ENCODE measurements around the gene TRIM67. TPM values are rescaled to one million over a fixed set of nuclear protein-coding genes. Genes with fewer than 3 reads are reported as not detected.

TRIM67 gene
- total RNA-seq, 1 experiment from 2014 or later, result not detected

DNA sequence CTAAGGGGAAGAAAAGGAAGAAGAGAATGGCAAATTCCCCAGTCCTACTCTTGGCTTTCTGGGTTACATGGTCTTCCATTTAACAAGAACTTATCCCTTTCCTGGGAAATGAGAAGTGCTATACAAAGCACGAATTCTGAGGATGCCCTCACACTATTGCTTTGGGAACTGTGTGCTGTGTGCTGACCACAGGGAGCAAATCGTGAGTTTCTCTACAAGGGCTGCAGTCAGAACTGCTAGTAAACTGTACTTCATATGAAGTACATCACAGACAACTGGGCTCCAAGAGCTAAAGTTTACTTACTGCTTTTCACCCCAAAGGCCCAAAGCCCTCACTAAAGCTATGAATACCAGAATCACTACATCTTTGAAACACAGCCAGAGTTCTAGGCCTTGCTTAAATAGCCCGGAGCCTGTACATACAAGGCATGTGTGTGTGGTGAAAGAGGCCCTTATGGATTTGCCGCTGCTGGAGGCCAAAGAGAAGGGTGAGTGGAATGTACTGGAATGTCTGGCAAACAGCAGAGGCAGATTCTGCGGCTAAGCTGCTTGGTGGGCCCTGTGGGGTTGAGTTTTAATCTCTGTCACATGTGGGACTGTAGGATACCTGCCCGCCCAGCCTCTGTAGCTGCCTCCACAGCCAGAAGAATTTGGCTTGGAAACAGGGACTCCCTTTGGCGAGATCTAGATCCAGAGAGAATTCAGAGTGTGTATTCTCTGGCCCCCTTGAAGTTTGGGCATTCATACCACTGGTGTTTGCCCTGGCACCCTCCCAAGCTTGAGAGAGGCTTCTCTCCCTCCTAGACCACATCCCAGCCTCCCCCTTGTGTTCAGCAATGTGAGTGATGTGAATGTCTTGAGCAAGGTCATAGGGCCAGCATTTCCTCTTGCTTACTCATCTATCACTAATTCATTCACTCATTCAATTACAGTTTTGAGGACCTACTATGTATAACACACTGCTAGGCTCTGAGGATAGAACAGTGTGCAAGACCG, 21.9 kb upstream of the TRIM67 start:
- Histone ChIP-seq H3K4me2 (no peak overlapping the region), H2AFZ (no peak overlapping the region), H3K4me1 (replicated peaks; ENCODE audit: insufficient read depth) (no peaks in the 10 kb centered on the region), H3K4me3 (no peak overlapping the region), H3K9me3 (ENCODE audit: insufficient read depth, low read depth) (no peaks in the 10 kb centered on the region), H3K27ac (no peak overlapping the region), H3K27me3 (ENCODE audit: insufficient read depth, low read depth) (peaks cover 26% of the 10 kb centered on the region), H4K20me1 (ENCODE audit: insufficient read depth) (no peaks in the 10 kb centered on the region), H3K79me2 (ENCODE audit: low read depth) (no peaks in the 10 kb centered on the region), H3K36me3 (ENCODE audit: low read depth) (no peaks in the 10 kb centered on the region), H3F3A (ENCODE audit: insufficient read depth, low read depth) (no peaks in the 10 kb centered on the region), H3K9me2 (ENCODE audit: insufficient read depth) (no peaks in the 10 kb centered on the region)
- TF ChIP-seq EZH2 (IDR thresholded peaks at IDR 0.05; ENCODE audit: low read depth), result no peak
- ChIA-PET CTCF (no interaction called here), POLR2A (ENCODE audit: unreplicated experiment) (no interaction called here)
- no TSS peak for BruUV-seq (replicated peaks)
- intact Hi-C loops (cut with micrococcal nuclease; ENCODE audit: unreplicated experiment), result no loop called here
- peak in 1 of 2 experiments; percentile 41 for DNase-seq

DNA sequence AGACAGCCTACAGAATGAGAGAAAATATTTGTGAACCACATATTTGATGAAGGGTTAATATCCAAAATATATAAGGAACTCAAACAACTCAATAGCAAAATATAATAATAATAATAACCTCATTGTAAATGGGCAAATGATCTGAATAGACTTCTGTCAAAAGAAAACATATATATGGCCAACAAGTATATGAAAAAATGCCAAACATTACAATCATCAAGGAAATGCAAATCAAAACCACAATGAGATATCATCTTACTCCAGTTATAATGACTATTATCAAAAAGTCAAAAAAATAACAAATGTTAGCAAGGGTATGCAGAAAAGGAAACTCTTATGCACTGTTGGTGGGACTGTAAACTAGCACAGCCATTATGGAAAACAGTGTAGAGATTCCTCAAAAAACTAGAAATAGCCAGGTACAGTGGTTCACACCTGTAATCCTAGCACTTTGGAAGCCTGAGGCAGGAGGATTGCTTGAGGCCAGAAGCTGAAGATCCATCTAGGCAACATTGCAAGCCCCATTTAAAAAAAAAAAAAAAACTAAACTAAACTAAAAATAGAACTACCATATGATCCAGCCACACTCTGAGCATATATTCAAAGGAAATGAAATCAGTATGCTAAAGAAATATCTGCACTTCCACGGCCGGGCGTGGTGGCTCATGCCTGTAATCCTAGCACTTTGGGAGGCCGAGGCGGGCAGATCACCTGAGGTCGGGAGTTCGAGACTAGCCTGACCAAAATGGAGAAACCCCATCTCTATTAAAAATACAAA, 17.3 kb upstream of the TRIM67 start:
- no peaks in the 10 kb centered on the region for H3K4me1 ChIP-seq (replicated peaks; ENCODE audit: insufficient read depth)
- ChIA-PET POLR2A (ENCODE audit: unreplicated experiment) (no interaction called here), CTCF (no interaction called here)
- H3K27me3 ChIP-seq (ENCODE audit: insufficient read depth, low read depth), result peaks cover 47% of the 10 kb centered on the region
- no peak for DNase-seq
- no peak overlapping the region for H2AFZ ChIP-seq
- H3K79me2 ChIP-seq (ENCODE audit: low read depth), result no peaks in the 10 kb centered on the region
- TF ChIP-seq, protein P1, sequence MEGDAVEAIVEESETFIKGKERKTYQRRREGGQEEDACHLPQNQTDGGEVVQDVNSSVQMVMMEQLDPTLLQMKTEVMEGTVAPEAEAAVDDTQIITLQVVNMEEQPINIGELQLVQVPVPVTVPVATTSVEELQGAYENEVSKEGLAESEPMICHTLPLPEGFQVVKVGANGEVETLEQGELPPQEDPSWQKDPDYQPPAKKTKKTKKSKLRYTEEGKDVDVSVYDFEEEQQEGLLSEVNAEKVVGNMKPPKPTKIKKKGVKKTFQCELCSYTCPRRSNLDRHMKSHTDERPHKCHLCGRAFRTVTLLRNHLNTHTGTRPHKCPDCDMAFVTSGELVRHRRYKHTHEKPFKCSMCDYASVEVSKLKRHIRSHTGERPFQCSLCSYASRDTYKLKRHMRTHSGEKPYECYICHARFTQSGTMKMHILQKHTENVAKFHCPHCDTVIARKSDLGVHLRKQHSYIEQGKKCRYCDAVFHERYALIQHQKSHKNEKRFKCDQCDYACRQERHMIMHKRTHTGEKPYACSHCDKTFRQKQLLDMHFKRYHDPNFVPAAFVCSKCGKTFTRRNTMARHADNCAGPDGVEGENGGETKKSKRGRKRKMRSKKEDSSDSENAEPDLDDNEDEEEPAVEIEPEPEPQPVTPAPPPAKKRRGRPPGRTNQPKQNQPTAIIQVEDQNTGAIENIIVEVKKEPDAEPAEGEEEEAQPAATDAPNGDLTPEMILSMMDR (conservative IDR thresholded peaks at IDR 0.05), result no peak
- TF ChIP-seq EZH2 (IDR thresholded peaks at IDR 0.05; ENCODE audit: low read depth), result no peak
- H3K9me3 ChIP-seq (ENCODE audit: insufficient read depth, low read depth), result no peaks in the 10 kb centered on the region
- H3F3A ChIP-seq (ENCODE audit: insufficient read depth, low read depth), result no peaks in the 10 kb centered on the region
- H3K9me2 ChIP-seq (ENCODE audit: insufficient read depth), result no peaks in the 10 kb centered on the region
- intact Hi-C loops (cut with micrococcal nuclease; ENCODE audit: unreplicated experiment), result no loop called here
- no peak overlapping the region for H3K27ac ChIP-seq
- H4K20me1 ChIP-seq (ENCODE audit: insufficient read depth), result no peaks in the 10 kb centered on the region
- H3K36me3 ChIP-seq (ENCODE audit: low read depth), result no peaks in the 10 kb centered on the region
- BruUV-seq (replicated peaks), result no TSS peak
- no peak overlapping the region for H3K4me2 ChIP-seq
- no peak overlapping the region for H3K4me3 ChIP-seq

DNA sequence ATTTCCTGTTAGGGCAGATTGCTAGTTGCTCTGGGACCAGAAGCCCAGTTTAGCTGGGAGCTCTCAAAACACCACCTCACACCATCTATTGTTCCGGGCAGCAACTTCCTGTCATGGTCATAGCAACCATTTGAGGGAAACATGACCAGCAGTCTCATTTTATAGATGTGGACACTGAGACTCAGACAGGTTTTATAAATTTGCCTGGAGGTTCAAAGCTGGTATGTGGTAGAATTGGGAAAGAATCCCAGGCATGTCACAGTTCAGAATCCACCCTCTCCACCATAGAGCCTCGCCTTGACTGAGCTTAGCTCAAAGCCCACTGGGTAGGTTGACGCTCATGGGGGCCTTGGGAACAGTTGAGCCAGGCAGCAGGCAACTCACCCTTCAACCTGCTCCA, 14.0 kb upstream of the TRIM67 start:
- ChIA-PET POLR2A (ENCODE audit: unreplicated experiment) (no interaction called here), CTCF (no interaction called here)
- Histone ChIP-seq H3K9me2 (ENCODE audit: insufficient read depth) (no peaks in the 10 kb centered on the region), H3K4me1 (replicated peaks; ENCODE audit: insufficient read depth) (no peaks in the 10 kb centered on the region), H3K4me3 (no peak overlapping the region), H2AFZ (no peak overlapping the region), H3K27ac (no peak overlapping the region), H3K4me2 (no peak overlapping the region), H3K9me3 (ENCODE audit: insufficient read depth, low read depth) (no peaks in the 10 kb centered on the region), H3K79me2 (ENCODE audit: low read depth) (no peaks in the 10 kb centered on the region), H3K27me3 (ENCODE audit: insufficient read depth, low read depth) (peaks cover 39% of the 10 kb centered on the region), H3F3A (ENCODE audit: insufficient read depth, low read depth) (no peaks in the 10 kb centered on the region), H4K20me1 (ENCODE audit: insufficient read depth) (no peaks in the 10 kb centered on the region), H3K36me3 (ENCODE audit: low read depth) (no peaks in the 10 kb centered on the region)
- TF ChIP-seq EZH2 (IDR thresholded peaks at IDR 0.05; ENCODE audit: low read depth), result no peak
- TF ChIP-seq, protein P1 (conservative IDR thresholded peaks at IDR 0.05), result no peak
- intact Hi-C loops (cut with micrococcal nuclease; ENCODE audit: unreplicated experiment), result no loop called here
- BruUV-seq (replicated peaks), result no TSS peak
- DNase-seq, result no peak
